Activated naive CD8-positive, alpha-beta T cell treated with anti-CD3 and anti-CD28 coated beads, Interleukin-2, amount 10 ng/mL, durations not matched to agents 7 days and 5 days (primary cell): ENCODE data around the gene ALPK1. TPM values are rescaled to one million over a fixed set of nuclear protein-coding genes. Genes with fewer than 3 reads are reported as not detected.
"Not testable (repeated sequence)": the region's sequence is repeated elsewhere in the genome, so short reads cannot be mapped to it uniquely, and the experiment has no call there.

Source experiments
- ATAC-seq: fragments of 150-1000 bp; cut with Tn5 transposase; one replicate; pipeline ENCODE4 v1.10.0; 2021; ENCODE audit warnings: low read depth, moderate library complexity
- POLR2A ChIA-PET: fragments of 350-600 bp; sonication (Branson Sonifier 250); formaldehyde crosslinking; loops from one replicate; lab custom pipeline; 2021; ENCODE audit warnings: antibody characterized with exemption; lab: Charles Lee
- DNase-seq: peaks from one replicate; pipeline ENCODE4 v3.0.0; 2021
- H3K27ac Mint-ChIP-seq: one replicate; pipeline ENCODE4 v1.8.0; 2022; ENCODE audit warnings: mild to moderate bottlenecking, mixed read lengths
- H3K27me3 Mint-ChIP-seq: one replicate; pipeline ENCODE4 v1.8.0; 2022; ENCODE audit warnings: mild to moderate bottlenecking, moderate library complexity, mixed read lengths
- H3K36me3 Mint-ChIP-seq: one replicate; pipeline ENCODE4 v1.8.0; 2021; ENCODE audit warnings: mild to moderate bottlenecking, mixed read lengths
- H3K4me1 Mint-ChIP-seq: one replicate; pipeline ENCODE4 v1.8.0; 2021; ENCODE audit warnings: mixed read lengths
- H3K4me3 Mint-ChIP-seq: one replicate; pipeline ENCODE4 v1.8.0; 2022; ENCODE audit warnings: mild to moderate bottlenecking, moderate library complexity, mixed read lengths
- H3K9me3 Mint-ChIP-seq: one replicate; pipeline ENCODE4 v1.8.0; 2021; ENCODE audit warnings: mixed read lengths
- total RNA-seq, 2 experiments: library from RNA; stranded (reverse); gene quantifications; one replicate each; pipeline ENCODE4 v1.2.3, GENCODE V29; 2021

ALPK1 gene
- total RNA-seq, 2 experiments from 2014 or later: 20.9 to 26.0 TPM

- Mint-ChIP-seq H3K27ac (no peak overlapping the region), H3K9me3 (peaks cover 2% of the 10 kb centered on the region), H3K4me3 (no peak overlapping the region), H3K36me3 (peaks cover 43% of the 10 kb centered on the region), H3K27me3 (no peaks in the 10 kb centered on the region), H3K4me1 (peaks cover 43% of the 10 kb centered on the region)
- DNase-seq (no peak), ATAC-seq (no peak)
- POLR2A ChIA-PET: no interaction called here
These were observed 19.3 kb upstream of the ALPK1 start for GRCh38 chr4:112277705-112278448.

- POLR2A ChIA-PET: no interaction called here
- DNase-seq (no peak), ATAC-seq (no peak)
- no peak overlapping the region for H3K4me3 Mint-ChIP-seq
- peak overlapping the region; percentile 54 for H3K27ac Mint-ChIP-seq
- H3K4me1 Mint-ChIP-seq: peaks cover 45% of the 10 kb centered on the region
- H3K9me3 Mint-ChIP-seq: peaks cover 2% of the 10 kb centered on the region
- no peaks in the 10 kb centered on the region for H3K27me3 Mint-ChIP-seq
- H3K36me3 Mint-ChIP-seq: peaks cover 46% of the 10 kb centered on the region
These were observed 17.9 kb upstream of the ALPK1 start for GRCh38 chr4:112279025-112279881.

- no peak overlapping the region for H3K27ac Mint-ChIP-seq
- ATAC-seq (no peak), DNase-seq (no peak)
- peaks cover 43% of the 10 kb centered on the region for H3K36me3 Mint-ChIP-seq
- no peaks in the 10 kb centered on the region for H3K27me3 Mint-ChIP-seq
- POLR2A ChIA-PET: no interaction called here
- peaks cover 44% of the 10 kb centered on the region for H3K4me1 Mint-ChIP-seq
- peaks cover 2% of the 10 kb centered on the region for H3K9me3 Mint-ChIP-seq
- H3K4me3 Mint-ChIP-seq: peak overlapping the region; percentile 1
These were observed 17.3 kb upstream of the ALPK1 start for GRCh38 chr4:112279882-112280315.

- POLR2A ChIA-PET: no interaction called here
- no peak for DNase-seq
- Mint-ChIP-seq H3K4me1 (peaks cover 40% of the 10 kb centered on the region), H3K27ac (no peak overlapping the region), H3K9me3 (peaks cover 2% of the 10 kb centered on the region), H3K36me3 (peaks cover 39% of the 10 kb centered on the region), H3K27me3 (no peaks in the 10 kb centered on the region), H3K4me3 (peak overlapping the region; percentile 1)
- ATAC-seq: no peak
These were observed 16.6 kb upstream of the ALPK1 start for GRCh38 chr4:112280386-112281056.

GRCh38 chr4:112281895-112282398 lies 15.2 kb upstream of the ALPK1 start:
- POLR2A ChIA-PET, H3K4me3 Mint-ChIP-seq: not testable (repeated sequence)

GRCh38 chr4:112282860-112283667 lies 14.1 kb upstream of the ALPK1 start:
- Mint-ChIP-seq H3K9me3 (peaks cover 2% of the 10 kb centered on the region), H3K27ac (peak overlapping the region; percentile 17), H3K27me3 (no peaks in the 10 kb centered on the region), H3K36me3 (peaks cover 25% of the 10 kb centered on the region), H3K4me1 (peaks cover 53% of the 10 kb centered on the region), H3K4me3 (peak overlapping the region; percentile 59)
- DNase-seq (no peak), ATAC-seq (no peak)
- POLR2A ChIA-PET: no interaction called here

More at GRCh38 chr4:112281895-112282398, 15.2 kb upstream of the ALPK1 start:
- Mint-ChIP-seq H3K4me1 (peaks cover 47% of the 10 kb centered on the region), H3K36me3 (peaks cover 33% of the 10 kb centered on the region)
- H3K27ac Mint-ChIP-seq, DNase-seq, ATAC-seq, H3K9me3 Mint-ChIP-seq, H3K27me3 Mint-ChIP-seq: not testable (repeated sequence)

GRCh38 chr4:112284166-112284565 lies 13.0 kb upstream of the ALPK1 start:
- Mint-ChIP-seq H3K27ac (peak overlapping the region; percentile 18), H3K4me1 (peaks cover 56% of the 10 kb centered on the region), H3K9me3 (peaks cover 2% of the 10 kb centered on the region), H3K36me3 (peaks cover 21% of the 10 kb centered on the region), H3K4me3 (peak overlapping the region; percentile 92), H3K27me3 (no peaks in the 10 kb centered on the region)
- ATAC-seq (no peak), DNase-seq (no peak)
- POLR2A ChIA-PET: interaction anchor here (0.7 to 3.3 kb wide), 4 partner anchors 12 to 52 kb away, joined by 3 to 25 read pairs (median 9); partner anchors contain the start of genes ALPK1 and AP1AR

- no peak for DNase-seq
- no peak for ATAC-seq
These were observed 12.3 kb upstream of the ALPK1 start for GRCh38 chr4:112284662-112285411.

GRCh38 chr4:112287258-112287989 lies 9.7 kb upstream of the ALPK1 start:
- Mint-ChIP-seq H3K27me3 (no peaks in the 10 kb centered on the region), H3K4me3 (peak overlapping the region; percentile 92), H3K27ac (peak overlapping the region; percentile 90), H3K9me3 (no peaks in the 10 kb centered on the region), H3K36me3 (peaks cover 9% of the 10 kb centered on the region), H3K4me1 (peaks cover 49% of the 10 kb centered on the region)
- DNase-seq (no peak), ATAC-seq (no peak)
- POLR2A ChIA-PET: interaction anchor here (1.8 to 3.3 kb wide), 4 partner anchors 10 to 229 kb away, joined by 10 to 16 read pairs (median 14); partner anchors contain the start of genes ALPK1 and NEUROG2

More at GRCh38 chr4:112284662-112285411, 12.3 kb upstream of the ALPK1 start:
- H3K27ac Mint-ChIP-seq: peak overlapping the region; percentile 94
- peaks cover 57% of the 10 kb centered on the region for H3K4me1 Mint-ChIP-seq
- H3K36me3 Mint-ChIP-seq: peaks cover 20% of the 10 kb centered on the region
- H3K9me3 Mint-ChIP-seq: peaks cover 2% of the 10 kb centered on the region
- H3K4me3 Mint-ChIP-seq: peak overlapping the region; percentile 92
- POLR2A ChIA-PET: interaction anchor here (0.6 to 3.3 kb wide), 9 partner anchors 13 to 230 kb away, joined by 3 to 25 read pairs (median 4); partner anchors contain the start of genes ALPK1, AP1AR and FAM241A
- H3K27me3 Mint-ChIP-seq: no peaks in the 10 kb centered on the region

GRCh38 chr4:112288455-112288854 lies 8.7 kb upstream of the ALPK1 start:
- Mint-ChIP-seq H3K36me3 (no peaks in the 10 kb centered on the region), H3K4me1 (peaks cover 39% of the 10 kb centered on the region), H3K27ac (peak overlapping the region; percentile 82), H3K9me3 (no peaks in the 10 kb centered on the region), H3K27me3 (no peaks in the 10 kb centered on the region), H3K4me3 (peak overlapping the region; percentile 62)
- ATAC-seq: no peak
- POLR2A ChIA-PET: interaction anchor here (1.8 kb wide), 1 partner anchor 9 kb away, joined by 14 read pairs; the partner anchor contains the start of gene ALPK1
- no peak for DNase-seq
